H9 (cell line): Measurements from ENCODE around the gene SLC6A8. TPM values are rescaled to one million over a fixed set of nuclear protein-coding genes. Genes with fewer than 3 reads are reported as not detected.

ENCODE experiments used
- DNase-seq: peaks from one replicate; pipeline ENCODE4 v3.0.0-alpha.2; 2017
- H2AFZ ChIP-seq: one replicate; pipeline ENCODE4 v1.6.1; 2013; ENCODE audit warnings: mild to moderate bottlenecking, low read length, control low read depth, moderate library complexity
- H2AK5ac ChIP-seq: 2 replicates; pipeline ENCODE4 v1.6.1; 2013; ENCODE audit warnings: low read length, control low read depth, mixed read lengths; ENCODE audit not compliant: insufficient read length
- H2BK120ac ChIP-seq: one replicate; pipeline ENCODE4 v1.6.1; 2013; ENCODE audit warnings: low read depth, mild to moderate bottlenecking, low read length, control low read depth, inconsistent platforms; ENCODE audit not compliant: poor library complexity, severe bottlenecking
- H2BK12ac ChIP-seq: 2 replicates; pipeline ENCODE4 v1.6.1; 2013; ENCODE audit warnings: low read length, control low read depth, mixed read lengths, low read depth; ENCODE audit not compliant: insufficient read length
- H2BK15ac ChIP-seq: 2 replicates; pipeline ENCODE4 v1.6.1; 2013; ENCODE audit warnings: low read depth, low read length, control low read depth
- H2BK20ac ChIP-seq: one replicate; pipeline ENCODE4 v1.6.1; 2013; ENCODE audit warnings: low read depth, mild to moderate bottlenecking, low read length, control low read depth, inconsistent platforms; ENCODE audit not compliant: poor library complexity, severe bottlenecking
- H2BK5ac ChIP-seq: 2 replicates; pipeline ENCODE4 v1.6.1; 2013; ENCODE audit warnings: low read length, control low read depth, mixed read lengths; ENCODE audit not compliant: insufficient read length
- H3K14ac ChIP-seq: 2 replicates; pipeline ENCODE4 v1.6.1; 2013; ENCODE audit warnings: low read length, control low read depth; ENCODE audit not compliant: insufficient read depth
- H3K18ac ChIP-seq: 2 replicates; pipeline ENCODE4 v1.6.1; 2013; ENCODE audit warnings: low read depth, mild to moderate bottlenecking, mixed read lengths, low read length, control low read depth; ENCODE audit not compliant: insufficient read length
- H3K23ac ChIP-seq: 2 replicates; pipeline ENCODE4 v1.6.1; 2013; ENCODE audit warnings: low read length, control low read depth, mixed read lengths, low read depth; ENCODE audit not compliant: insufficient read length
- H3K23me2 ChIP-seq: 2 replicates; pipeline ENCODE4 v1.6.1; 2013; ENCODE audit warnings: low read depth, mild to moderate bottlenecking, mixed read lengths, low read length, control low read depth; ENCODE audit not compliant: insufficient read length, poor library complexity, severe bottlenecking
- H3K27ac ChIP-seq: 2 replicates; pipeline ENCODE4 v1.5.1; 2013; ENCODE audit warnings: low read length, control low read depth, mixed read lengths, low read depth; ENCODE audit not compliant: insufficient read length
- H3K27me3 ChIP-seq: 2 replicates; pipeline ENCODE4 v1.6.1; 2013; ENCODE audit warnings: low read length, control low read depth, inconsistent platforms; ENCODE audit not compliant: insufficient read depth
- H3K4ac ChIP-seq: 2 replicates; pipeline ENCODE4 v1.6.1; 2013; ENCODE audit warnings: low read depth, mild to moderate bottlenecking, control low read depth, inconsistent platforms, low read length, moderate library complexity
- H3K4me1 ChIP-seq: 2 replicates; pipeline ENCODE4 v1.6.1; 2013; ENCODE audit warnings: low read length, control low read depth, inconsistent platforms; ENCODE audit not compliant: insufficient read depth
- H3K4me2 ChIP-seq: 2 replicates; pipeline ENCODE4 v1.6.1; 2013; ENCODE audit warnings: low read length, control low read depth, mixed read lengths; ENCODE audit not compliant: insufficient read length, insufficient read depth
- H3K56ac ChIP-seq: 2 replicates; pipeline ENCODE4 v1.6.1; 2013; ENCODE audit warnings: low read depth, mild to moderate bottlenecking, mixed read lengths, low read length, control low read depth; ENCODE audit not compliant: insufficient read length
- H3K79me1 ChIP-seq: 2 replicates; pipeline ENCODE4 v1.6.1; 2013; ENCODE audit warnings: low read depth, mild to moderate bottlenecking, moderate library complexity, low read length, control low read depth, inconsistent platforms; ENCODE audit not compliant: insufficient read depth, poor library complexity, severe bottlenecking
- H3K79me2 ChIP-seq: 2 replicates; pipeline ENCODE4 v1.6.1; 2013; ENCODE audit warnings: low read length, control low read depth, inconsistent platforms; ENCODE audit not compliant: insufficient read depth
- H3K9ac ChIP-seq: 2 replicates; pipeline ENCODE4 v1.6.1; 2013; ENCODE audit warnings: low read length, control low read depth, mixed read lengths; ENCODE audit not compliant: insufficient read length; ENCODE audit errors: extremely low read depth
- H3K9me3 ChIP-seq: one replicate; pipeline ENCODE4 v1.6.1; 2013; ENCODE audit warnings: low read depth, low read length, inconsistent platforms; ENCODE audit not compliant: control insufficient read depth
- H3T11ph ChIP-seq: one replicate; pipeline ENCODE4 v1.6.1; 2013; ENCODE audit warnings: mild to moderate bottlenecking, low read length, control low read depth, inconsistent platforms
- H4K20me1 ChIP-seq: one replicate; pipeline ENCODE4 v1.6.1; 2013; ENCODE audit not compliant: control insufficient read depth, insufficient read length, insufficient read depth
- H4K5ac ChIP-seq: 2 replicates; pipeline ENCODE4 v1.6.1; 2013; ENCODE audit warnings: low read depth, mild to moderate bottlenecking, mixed read lengths, low read length, control low read depth; ENCODE audit not compliant: insufficient read length
- H4K8ac ChIP-seq: replicated peaks from 2 replicates; pipeline ENCODE4 v1.6.1; 2013; ENCODE audit warnings: low read length, control low read depth, mixed read lengths, low read depth; ENCODE audit not compliant: insufficient read length
- H4K91ac ChIP-seq: 2 replicates; pipeline ENCODE4 v1.6.1; 2013; ENCODE audit warnings: low read depth, mild to moderate bottlenecking, moderate library complexity, mixed read lengths, low read length, control low read depth; ENCODE audit not compliant: insufficient read length
- H3K27ac Mint-ChIP-seq, 3 experiments: 2 replicates in 2 of 3; 3 replicates in 1 of 3; pipeline ENCODE4 v1.8.0; 2020 to 2021; ENCODE audit warnings: mixed read lengths in 3 of 3, mild to moderate bottlenecking in 1 of 3, moderate library complexity in 1 of 3
- H3K27me3 Mint-ChIP-seq: 2 replicates; pipeline ENCODE4 v1.8.0; 2021; ENCODE audit warnings: low read depth, mild to moderate bottlenecking, moderate library complexity, mixed read lengths
- H3K36me3 Mint-ChIP-seq, 3 experiments: 2 replicates in 2 of 3; 3 replicates in 1 of 3; pipeline ENCODE4 v1.8.0; 2020 to 2021; ENCODE audit warnings: low read depth in 3 of 3, mixed read lengths in 3 of 3; ENCODE audit not compliant: insufficient read depth in 1 of 3
- H3K4me1 Mint-ChIP-seq, 2 experiments: 2 replicates each; pipeline ENCODE4 v1.8.0; 2020; ENCODE audit warnings: mixed read lengths in 2 of 2
- H3K4me3 Mint-ChIP-seq, 2 experiments: 2 replicates in 1 of 2; 3 replicates in 1 of 2; pipeline ENCODE4 v1.8.0; 2020 to 2021; ENCODE audit warnings: mild to moderate bottlenecking in 2 of 2, mixed read lengths in 2 of 2, moderate library complexity in 1 of 2
- H3K9me3 Mint-ChIP-seq, 2 experiments: 2 replicates in 1 of 2; 3 replicates in 1 of 2; pipeline ENCODE4 v1.8.0; 2020; ENCODE audit warnings: mild to moderate bottlenecking in 2 of 2, mixed read lengths in 2 of 2, moderate library complexity in 1 of 2
- whole genome bisulfite sequencing: extraction: QIAGEN DNeasy Blood & Tissue Kit; methylation state at CpG from one replicate; pipeline ENCODE4 v1.1.7; 2013; ENCODE audit warnings: missing lambda C conversion rate, low lambda C conversion rate, mixed read lengths; ENCODE audit not compliant: insufficient read length; ENCODE audit errors: extremely low coverage; 5-methylcytosine and 5-hydroxymethylcytosine counted together
- total RNA-seq: library from RNA; stranded (reverse); gene quantifications from 2 replicates; pipeline ENCODE4 v1.2.1, GENCODE V29; 2021
- TF ChIP-seq, protein P1 (sequence below): fragments of 200-600 bp; sonication (generic); conservative IDR thresholded peaks from 3 replicates; pipeline ENCODE4 v1.8.0; 2021; ENCODE audit warnings: antibody characterized with exemption, mild to moderate bottlenecking

SLC6A8 gene
- total RNA-seq, 1 experiment from 2014 or later: 229 TPM

DNA sequence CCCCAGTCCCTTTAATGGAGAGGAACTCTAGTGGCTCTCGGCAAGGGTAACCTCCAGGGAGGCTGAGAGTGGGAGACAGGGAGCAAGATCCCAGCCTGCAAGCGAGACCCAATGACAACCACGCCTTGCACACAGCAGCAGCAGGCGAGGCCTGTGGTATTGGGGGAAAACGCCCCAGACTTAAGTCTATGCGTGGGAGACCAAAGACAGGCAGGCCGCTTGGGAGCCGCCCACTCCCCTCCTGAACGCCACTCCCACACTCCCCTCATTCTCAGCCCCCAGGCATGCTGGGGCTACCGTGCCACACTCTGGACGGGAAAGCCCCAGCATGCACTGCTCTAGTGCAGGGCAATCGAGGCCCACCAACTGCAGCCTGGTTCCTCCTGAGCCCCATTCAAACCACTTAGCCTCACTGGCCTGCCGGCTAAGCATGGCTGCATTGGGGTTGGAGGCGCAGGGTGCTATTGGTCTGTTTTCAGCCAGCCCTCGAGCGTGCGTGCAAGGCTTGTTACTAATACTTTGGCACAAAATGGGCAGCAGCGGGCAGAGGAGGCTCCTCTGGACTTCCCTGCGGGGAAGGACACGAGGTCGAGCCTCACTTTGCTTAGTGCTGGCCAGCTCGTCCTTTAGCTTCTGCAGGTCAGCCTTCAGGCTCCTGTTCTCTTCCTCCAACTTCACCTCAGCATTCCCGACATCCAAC lies 14.8 kb downstream of the SLC6A8 start:
- WGBS: no CpG with 5 or more reads among the region's 23 CpGs
- no peak overlapping the region for H4K91ac ChIP-seq

More for the DNA sequence above, 14.8 kb downstream of the SLC6A8 start:
- Mint-ChIP-seq H3K27ac (no peak overlapping the region), H3K4me3 (no peak overlapping the region), H3K36me3 (peaks cover 26 to 56% (median 48%) of the 10 kb centered on the region in 3 experiments), H3K4me1 (no peaks in the 10 kb centered on the region; a peak in 1 of 4 replicates), H3K27me3 (no peaks in the 10 kb centered on the region; the same call in 1 of the 2 replicates), H3K9me3 (peaks cover 64 to 80% of the 10 kb centered on the region in 2 experiments)
- no peak for DNase-seq
- H3K18ac ChIP-seq: no peak overlapping the region
- no peaks in the 10 kb centered on the region for H3K27me3 ChIP-seq
- H3K23me2 ChIP-seq: no peaks in the 10 kb centered on the region
- no peak overlapping the region for H3K56ac ChIP-seq
- no peak overlapping the region for H2BK5ac ChIP-seq
- no peaks in the 10 kb centered on the region for H3K4me1 ChIP-seq
- no peak overlapping the region for H2BK20ac ChIP-seq
- H3K79me2 ChIP-seq: no peaks in the 10 kb centered on the region
- no peak overlapping the region for H3K14ac ChIP-seq
- no peak overlapping the region for H3T11ph ChIP-seq
- H2BK120ac ChIP-seq: no peak overlapping the region
- no peak overlapping the region for H2BK12ac ChIP-seq
- H3K9ac ChIP-seq: no peak overlapping the region
- TF ChIP-seq, protein P1, sequence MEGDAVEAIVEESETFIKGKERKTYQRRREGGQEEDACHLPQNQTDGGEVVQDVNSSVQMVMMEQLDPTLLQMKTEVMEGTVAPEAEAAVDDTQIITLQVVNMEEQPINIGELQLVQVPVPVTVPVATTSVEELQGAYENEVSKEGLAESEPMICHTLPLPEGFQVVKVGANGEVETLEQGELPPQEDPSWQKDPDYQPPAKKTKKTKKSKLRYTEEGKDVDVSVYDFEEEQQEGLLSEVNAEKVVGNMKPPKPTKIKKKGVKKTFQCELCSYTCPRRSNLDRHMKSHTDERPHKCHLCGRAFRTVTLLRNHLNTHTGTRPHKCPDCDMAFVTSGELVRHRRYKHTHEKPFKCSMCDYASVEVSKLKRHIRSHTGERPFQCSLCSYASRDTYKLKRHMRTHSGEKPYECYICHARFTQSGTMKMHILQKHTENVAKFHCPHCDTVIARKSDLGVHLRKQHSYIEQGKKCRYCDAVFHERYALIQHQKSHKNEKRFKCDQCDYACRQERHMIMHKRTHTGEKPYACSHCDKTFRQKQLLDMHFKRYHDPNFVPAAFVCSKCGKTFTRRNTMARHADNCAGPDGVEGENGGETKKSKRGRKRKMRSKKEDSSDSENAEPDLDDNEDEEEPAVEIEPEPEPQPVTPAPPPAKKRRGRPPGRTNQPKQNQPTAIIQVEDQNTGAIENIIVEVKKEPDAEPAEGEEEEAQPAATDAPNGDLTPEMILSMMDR: no peak
- no peaks in the 10 kb centered on the region for H3K79me1 ChIP-seq
- no peak overlapping the region for H3K23ac ChIP-seq
- no peak overlapping the region for H2AK5ac ChIP-seq
- no peaks in the 10 kb centered on the region for H4K20me1 ChIP-seq
- no peak overlapping the region for H3K27ac ChIP-seq
- H3K9me3 ChIP-seq: no peaks in the 10 kb centered on the region
- H3K4ac ChIP-seq: no peak overlapping the region
- no peak overlapping the region for H2AFZ ChIP-seq
- no peak overlapping the region for H4K8ac ChIP-seq
- H4K5ac ChIP-seq: no peak overlapping the region
- no peak overlapping the region for H3K4me2 ChIP-seq
- no peak overlapping the region for H2BK15ac ChIP-seq
